Ascending aorta (tissue), 2 donors: Measurements from ENCODE around the gene BNC2. TPM values are rescaled to one million over a fixed set of nuclear protein-coding genes. Genes with fewer than 3 reads are reported as not detected.

Experiments used
- DNase-seq, 2 donors: peaks; one replicate each; pipeline ENCODE4 v3.0.0-alpha.2; 2019; ENCODE audit warnings: low spot score in 2 of 2
- H3K27ac ChIP-seq, 2 donors: fragments of 200-600 bp; sonication (generic); one replicate each; pipeline ENCODE4 v1.5.1; 2016 to 2017; ENCODE audit warnings: mild to moderate bottlenecking in 1 of 2
- H3K27me3 ChIP-seq: fragments of 200-600 bp; sonication (generic); one replicate; pipeline ENCODE4 v1.5.1; 2017
- H3K36me3 ChIP-seq, 2 donors: fragments of 200-600 bp; sonication (generic); one replicate each; pipeline ENCODE4 v1.5.1; 2016
- H3K4me1 ChIP-seq, 2 donors: fragments of 200-600 bp; sonication (generic); one replicate each; pipeline ENCODE4 v1.5.1; 2016 to 2017; ENCODE audit warnings: mild to moderate bottlenecking in 1 of 2
- H3K4me3 ChIP-seq, 2 donors: fragments of 200-600 bp; sonication (generic); one replicate each; pipeline ENCODE4 v1.5.1; 2016 to 2017; ENCODE audit warnings: mild to moderate bottlenecking in 1 of 2
- H3K9me3 ChIP-seq, 2 donors: fragments of 200-600 bp; sonication (generic); one replicate each; pipeline ENCODE4 v1.5.1; 2016
- CTCF ChIP-seq, 3 experiments: fragments of 200-600 bp in 2 of 3; fragments of 450-650 bp in 1 of 3; sonication (generic) in 2 of 3; IDR thresholded peaks; one replicate each; pipeline ENCODE4 v1.5.1; 2016 to 2019; ENCODE audit warnings: antibody characterized with exemption in 3 of 3, mild to moderate bottlenecking in 1 of 3, moderate library complexity in 1 of 3
- intact Hi-C: fragments of 100-400 bp; cut with DNase I; formaldehyde crosslinking; loops from one replicate; pipeline ENCODE4 v1.15.1; 2023
- total RNA-seq: library from RNA; depleted of rRNA; stranded (reverse); fragments of >200 nt; gene quantifications from one replicate; pipeline ENCODE4 v1.1.0, GENCODE V29; 2016

Gene BNC2
- total RNA-seq, 1 donor from 2014 or later = 25.5 TPM

- Histone ChIP-seq H3K4me1 (no peaks in the 10 kb centered on the region), H3K9me3 (no peaks in the 10 kb centered on the region), H3K27me3 (no peaks in the 10 kb centered on the region), H3K4me3 (no peak overlapping the region), H3K36me3 (no peaks in the 10 kb centered on the region), H3K27ac (no peak overlapping the region)
- intact Hi-C loops = no loop called here
- no peak for TF ChIP-seq CTCF (IDR thresholded peaks at IDR 0.05)
- no peak for DNase-seq
Measured at GRCh38 chr9:16475996-16476395, 394.5 kb downstream of the BNC2 start.

- no peaks in the 10 kb centered on the region for H3K36me3 ChIP-seq
- H3K9me3 ChIP-seq = no peaks in the 10 kb centered on the region
- H3K27me3 ChIP-seq = no peaks in the 10 kb centered on the region
- no peak overlapping the region for H3K4me3 ChIP-seq
- no peak overlapping the region for H3K27ac ChIP-seq
- TF ChIP-seq CTCF (IDR thresholded peaks at IDR 0.05) = no peak
- intact Hi-C loops = no loop called here
- no peaks in the 10 kb centered on the region for H3K4me1 ChIP-seq
- DNase-seq = no peak
Measured at GRCh38 chr9:16475257-16475656, 395.2 kb downstream of the BNC2 start.

- DNase-seq = no peak
- Histone ChIP-seq H3K27me3 (no peaks in the 10 kb centered on the region), H3K4me1 (no peaks in the 10 kb centered on the region), H3K4me3 (no peak overlapping the region), H3K9me3 (no peaks in the 10 kb centered on the region), H3K27ac (no peak overlapping the region), H3K36me3 (no peaks in the 10 kb centered on the region)
- intact Hi-C loops = no loop called here
- TF ChIP-seq CTCF (IDR thresholded peaks at IDR 0.05) = no peak
Measured at GRCh38 chr9:16469184-16469583, 401.3 kb downstream of the BNC2 start.

GRCh38 chr9:16461851-16462250 lies 408.6 kb downstream of the BNC2 start:
- no peak for DNase-seq
- Histone ChIP-seq H3K36me3 (no peaks in the 10 kb centered on the region), H3K4me1 (no peaks in the 10 kb centered on the region), H3K4me3 (no peak overlapping the region), H3K9me3 (no peaks in the 10 kb centered on the region), H3K27ac (no peak overlapping the region), H3K27me3 (no peaks in the 10 kb centered on the region)
- intact Hi-C loops = no loop called here
- no peak for TF ChIP-seq CTCF (IDR thresholded peaks at IDR 0.05)

GRCh38 chr9:16461137-16461840 lies 409.2 kb downstream of the BNC2 start:
- Histone ChIP-seq H3K36me3 (no peaks in the 10 kb centered on the region), H3K27me3 (no peaks in the 10 kb centered on the region), H3K4me1 (no peaks in the 10 kb centered on the region), H3K4me3 (no peak overlapping the region), H3K27ac (no peak overlapping the region), H3K9me3 (no peaks in the 10 kb centered on the region)
- TF ChIP-seq CTCF (IDR thresholded peaks at IDR 0.05) = no peak
- intact Hi-C loops = no loop called here
- no peak for DNase-seq

GRCh38 chr9:16460696-16461095 lies 409.8 kb downstream of the BNC2 start:
- intact Hi-C loops = no loop called here
- H3K9me3 ChIP-seq = no peaks in the 10 kb centered on the region
- H3K27me3 ChIP-seq = no peaks in the 10 kb centered on the region
- no peak for DNase-seq
- H3K4me1 ChIP-seq = no peaks in the 10 kb centered on the region
- TF ChIP-seq CTCF (IDR thresholded peaks at IDR 0.05) = no peak
- H3K4me3 ChIP-seq = no peak overlapping the region
- H3K36me3 ChIP-seq = no peaks in the 10 kb centered on the region
- H3K27ac ChIP-seq = no peak overlapping the region
